Stimulated activated CD8-positive, alpha-beta memory T cell treated with anti-CD3 and anti-CD28 coated beads, Interleukin-4, amount 100 ng/mL, for 1 hour (primary cell): ENCODE data around the gene ALS2.

Experiments
- DNase-seq, 2 donors: peaks; one replicate each; pipeline ENCODE4 v3.0.0-alpha.2; 2020; ENCODE audit warnings: low read depth in 2 of 2, low spot score in 1 of 2

The ALS2 gene

GRCh38 chr2:201758234-201758633 is 22.5 kb downstream of the ALS2 start:
- no peak for DNase-seq

GRCh38 chr2:201754717-201755415 is 25.9 kb downstream of the ALS2 start:
- DNase-seq, result no peak

GRCh38 chr2:201751566-201751965 is 29.2 kb downstream of the ALS2 start:
- no peak for DNase-seq

GRCh38 chr2:201746551-201746950 is 34.2 kb downstream of the ALS2 start:
- DNase-seq, result no peak

- no peak for DNase-seq
These were observed 45.2 kb downstream of the ALS2 start for GRCh38 chr2:201735486-201735885.

GRCh38 chr2:201734111-201734510 is 46.6 kb downstream of the ALS2 start:
- DNase-seq, result no peak

GRCh38 chr2:201733544-201733943 is 47.2 kb downstream of the ALS2 start:
- DNase-seq, result no peak

- no peak for DNase-seq
These were observed 50.0 kb downstream of the ALS2 start for GRCh38 chr2:201730651-201731285.

- DNase-seq, result no peak
These were observed 65.3 kb downstream of the ALS2 start for GRCh38 chr2:201715459-201715858.

GRCh38 chr2:201712726-201713125 is 68.0 kb downstream of the ALS2 start:
- DNase-seq, result no peak

GRCh38 chr2:201709747-201710146 is 71.0 kb downstream of the ALS2 start:
- no peak for DNase-seq

GRCh38 chr2:201709049-201709448 is 71.7 kb downstream of the ALS2 start:
- DNase-seq, result no peak

- no peak for DNase-seq
These were observed 73.0 kb downstream of the ALS2 start for GRCh38 chr2:201707753-201708152.

- DNase-seq, result no peak
These were observed 73.6 kb downstream of the ALS2 start for GRCh38 chr2:201707142-201707541.

- DNase-seq, result no peak
These were observed 76.2 kb downstream of the ALS2 start for GRCh38 chr2:201704536-201704935.

- no peak for DNase-seq
These were observed 79.1 kb downstream of the ALS2 start for GRCh38 chr2:201701646-201702045.

GRCh38 chr2:201699416-201699815 is 81.3 kb downstream of the ALS2 start:
- no peak for DNase-seq

- no peak for DNase-seq
These were observed 82.0 kb downstream of the ALS2 start, which contains the start of gene MPP4 for GRCh38 chr2:201698588-201699226. Gene MPP4, minus strand, starts transcription at chr2:201698644. Its CDS starts 4,690 bp downstream, at chr2:201693954.

GRCh38 chr2:201697899-201698298 is 82.8 kb downstream of the ALS2 start:
- DNase-seq, result no peak

- no peak for DNase-seq
These were observed 84.5 kb downstream of the ALS2 start for GRCh38 chr2:201696151-201696659.

GRCh38 chr2:201685156-201685555 is 95.6 kb downstream of the ALS2 start:
- no peak for DNase-seq

- no peak for DNase-seq
These were observed 100.0 kb downstream of the ALS2 start for GRCh38 chr2:201680743-201681142.
